HepG2 (cell line): ENCODE results near the gene ME3.
"Not testable (repeated sequence)": the region's sequence is repeated elsewhere in the genome, so short reads cannot be mapped to it uniquely, and the experiment has no call there.

Source experiments
- ATF6 ChIP-seq: sonication (generic); formaldehyde crosslinking; conservative IDR thresholded peaks from 2 replicates; pipeline ENCODE4 v1.4.0; 2020; ENCODE audit warnings: missing genetic modification reagents
- CREB1 ChIP-seq, 2 experiments: fragments of 450-650 bp in 1 of 2; IDR thresholded peaks; 2 replicates each; pipeline ENCODE4 v1.6.1; 2016 to 2017; ENCODE audit warnings: control low read depth in 1 of 2, mild to moderate bottlenecking in 1 of 2, missing compliant biosample characterization in 1 of 2, missing genetic modification characterization in 1 of 2
- CREB3 ChIP-seq: sonication (generic); formaldehyde crosslinking; IDR thresholded peaks from 2 replicates; pipeline ENCODE4 v1.5.0; 2020; ENCODE audit warnings: missing genetic modification reagents
- HOXA9 ChIP-seq: sonication (generic); formaldehyde crosslinking; IDR thresholded peaks from 2 replicates; pipeline ENCODE4 v1.8.1; 2022; ENCODE audit warnings: missing genetic modification reagents, mild to moderate bottlenecking, moderate library complexity, borderline replicate concordance
- KLF13 ChIP-seq: sonication (generic); formaldehyde crosslinking; IDR thresholded peaks from 2 replicates; pipeline ENCODE4 v1.4.0; 2020; ENCODE audit warnings: mild to moderate bottlenecking, missing genetic modification reagents
- REST ChIP-seq, 2 experiments: IDR thresholded peaks; 2 replicates each; pipeline ENCODE4 v1.6.1; 2011 to 2012; ENCODE audit warnings: low read length in 2 of 2, borderline replicate concordance in 1 of 2, low read depth in 1 of 2, mild to moderate bottlenecking in 1 of 2, moderate library complexity in 1 of 2
- ZNF432 ChIP-seq: sonication (generic); formaldehyde crosslinking; IDR thresholded peaks from 2 replicates; pipeline ENCODE4 v1.5.0; 2020; ENCODE audit warnings: missing genetic modification reagents, mild to moderate bottlenecking, borderline replicate concordance
- ZNF768 ChIP-seq: sonication (generic); formaldehyde crosslinking; IDR thresholded peaks from 2 replicates; pipeline ENCODE4 v1.4.0; 2020; ENCODE audit warnings: missing genetic modification reagents

GRCh38 chr11:86416951-86417350 lies 255.5 kb downstream of the ME3 start:
- TF ChIP-seq ATF6 (CRISPR knock-in tag); ZNF768 (CRISPR knock-in tag); ZNF432 (CRISPR knock-in tag); CREB1 (IDR thresholded peaks at IDR 0.05); CREB1 (CRISPR knock-in tag; IDR thresholded peaks at IDR 0.05); HOXA9 (CRISPR knock-in tag); REST (IDR thresholded peaks at IDR 0.05; ENCODE audit: borderline replicate concordance in 1 of 2, low read depth in 1 of 2, low read length in 2 of 2); KLF13 (CRISPR knock-in tag); CREB3 (CRISPR knock-in tag): not testable (repeated sequence)
